H1 (cell line): Measurements from ENCODE around the gene TMEM63C. TPM values are rescaled to one million over a fixed set of nuclear protein-coding genes. Genes with fewer than 3 reads are reported as not detected.

Experiments used
- CTCF ChIA-PET: fragments of 300-600 bp; sonication (Branson Sonifier 250); formaldehyde crosslinking; loops from one replicate; lab custom pipeline; 2021; ENCODE audit not compliant: partially characterized antibody; lab: Charles Lee
- POLR2A ChIA-PET: fragments of 300-600 bp; sonication (Branson Sonifier 250); formaldehyde crosslinking; loops from one replicate; lab custom pipeline; 2021; ENCODE audit warnings: inconsistent platforms; ENCODE audit not compliant: partially characterized antibody; lab: Charles Lee
- DNase-seq, 2 experiments: peaks; one replicate each; pipeline versions ENCODE4 v3.0.0 to v3.0.0-alpha.2; 2010 to 2022; ENCODE audit warnings: low spot score in 2 of 2, low read depth in 1 of 2, mixed read lengths in 1 of 2
- FAIRE-seq: peaks from 2 replicates; lab custom pipeline; 2011; peaks lifted over from hg19 to GRCh38; lab: Jason Lieb, UNC
- H2AFZ ChIP-seq: 2 replicates; pipeline ENCODE4 v1.8.1; 2012; ENCODE audit warnings: low read length, inconsistent platforms
- H2AK5ac ChIP-seq: 2 replicates; pipeline ENCODE4 v1.6.1; 2013; ENCODE audit warnings: low read depth, low read length
- H2BK120ac ChIP-seq: replicated peaks from 2 replicates; pipeline ENCODE3; 2013; ENCODE audit warnings: low read depth, low read length, inconsistent platforms
- H2BK12ac ChIP-seq: 2 replicates; pipeline ENCODE4 v1.6.1; 2013; ENCODE audit warnings: low read depth, low read length
- H2BK15ac ChIP-seq: 2 replicates; pipeline ENCODE4 v1.6.1; 2013; ENCODE audit warnings: low read length
- H2BK20ac ChIP-seq: 2 replicates; pipeline ENCODE4 v1.6.1; 2013; ENCODE audit warnings: low read length
- H2BK5ac ChIP-seq: 2 replicates; pipeline ENCODE4 v1.6.1; 2013; ENCODE audit warnings: low read depth, low read length
- H3K14ac ChIP-seq: 2 replicates; pipeline ENCODE4 v1.6.1; 2013; ENCODE audit warnings: inconsistent platforms; ENCODE audit not compliant: insufficient read length
- H3K18ac ChIP-seq: 2 replicates; pipeline ENCODE4 v1.6.1; 2013; ENCODE audit warnings: low read length; ENCODE audit errors: extremely low read depth
- H3K23ac ChIP-seq: 2 replicates; pipeline ENCODE4 v1.6.1; 2013; ENCODE audit warnings: inconsistent platforms; ENCODE audit not compliant: insufficient read length
- H3K23me2 ChIP-seq: 2 replicates; pipeline ENCODE4 v1.6.1; 2013; ENCODE audit warnings: low read depth, low read length
- H3K27ac ChIP-seq: 2 replicates; pipeline ENCODE4 v1.6.1; 2011; ENCODE audit warnings: low read depth, low read length, inconsistent platforms
- H3K27me3 ChIP-seq, 4 experiments: replicated peaks in 1 of 4; 1 replicate in 1 of 4; 2 replicates in 3 of 4; pipeline versions ENCODE4 v1.6.1 to v1.8.1; 2011 to 2013; ENCODE audit warnings: low read length in 3 of 4, mild to moderate bottlenecking in 3 of 4, inconsistent platforms in 2 of 4, mixed read lengths in 2 of 4, moderate library complexity in 1 of 4; ENCODE audit not compliant: control insufficient read depth in 3 of 4, insufficient read depth in 3 of 4; ENCODE audit errors: extremely low read depth in 1 of 4
- H3K36me3 ChIP-seq, 4 experiments: 2 replicates each; pipeline versions ENCODE4 v1.6.1 to v1.8.1; 2011 to 2013; ENCODE audit warnings: mild to moderate bottlenecking in 4 of 4, low read length in 3 of 4, moderate library complexity in 2 of 4, control low read depth in 1 of 4, inconsistent platforms in 1 of 4; ENCODE audit not compliant: insufficient read depth in 4 of 4, control insufficient read depth in 2 of 4
- H3K4ac ChIP-seq: replicated peaks from 2 replicates; pipeline ENCODE3; 2013; ENCODE audit warnings: low read length, low read depth, mixed read lengths, inconsistent platforms; ENCODE audit not compliant: insufficient read length
- H3K4me1 ChIP-seq, 4 experiments: replicated peaks in 1 of 4; 1 replicate in 1 of 4; 2 replicates in 3 of 4; pipeline versions ENCODE4 v1.6.1 to v1.8.1; 2011 to 2013; ENCODE audit warnings: low read length in 3 of 4, inconsistent platforms in 2 of 4, mixed read lengths in 1 of 4; ENCODE audit not compliant: insufficient read depth in 4 of 4, control insufficient read depth in 3 of 4
- H3K4me2 ChIP-seq, 2 experiments: 2 replicates each; pipeline versions ENCODE4 v1.6.1 to v1.8.1; 2011 to 2013; ENCODE audit warnings: low read depth in 2 of 2, low read length in 2 of 2, control low read depth in 1 of 2, inconsistent platforms in 1 of 2, mild to moderate bottlenecking in 1 of 2; ENCODE audit not compliant: insufficient read depth in 1 of 2
- H3K4me3 ChIP-seq, 4 experiments: fragments of 200-600, 300-600 bp in 1 of 4; sonication (generic), shearing (Covaris generic), sonication (Bioruptor Twin) in 1 of 4; 2 replicates each; pipeline versions ENCODE4 v1.5.1 to v1.8.1; 2011 to 2016; ENCODE audit warnings: low read length in 4 of 4, low read depth in 3 of 4, control low read depth in 2 of 4, inconsistent platforms in 2 of 4, mild to moderate bottlenecking in 2 of 4, mixed read lengths in 1 of 4, moderate library complexity in 1 of 4; ENCODE audit not compliant: insufficient read depth in 2 of 4; ENCODE audit errors: extremely low read depth in 1 of 4
- H3K56ac ChIP-seq: replicated peaks from 2 replicates; pipeline ENCODE3; 2013; ENCODE audit warnings: low read depth, mild to moderate bottlenecking, mixed read lengths, low read length, inconsistent platforms; ENCODE audit not compliant: insufficient read length
- H3K79me1 ChIP-seq: 2 replicates; pipeline ENCODE4 v1.6.1; 2013; ENCODE audit warnings: low read depth, low read length, control low read depth
- H3K79me2 ChIP-seq, 2 experiments: 2 replicates each; pipeline versions ENCODE4 v1.6.1 to v1.8.1; 2012 to 2013; ENCODE audit warnings: low read length in 2 of 2, mild to moderate bottlenecking in 2 of 2, inconsistent platforms in 1 of 2; ENCODE audit not compliant: insufficient read depth in 2 of 2, control insufficient read depth in 1 of 2
- H3K9ac ChIP-seq, 4 experiments: replicated peaks in 1 of 4; 1 replicate in 1 of 4; 2 replicates in 3 of 4; pipeline versions ENCODE4 v1.6.1 to v1.8.1; 2011 to 2013; ENCODE audit warnings: low read depth in 3 of 4, low read length in 3 of 4, control low read depth in 2 of 4, mild to moderate bottlenecking in 2 of 4, moderate library complexity in 2 of 4, inconsistent platforms in 1 of 4; ENCODE audit errors: extremely low read depth in 1 of 4
- H3K9me3 ChIP-seq, 2 experiments: 2 replicates each; pipeline versions ENCODE4 v1.6.1 to v1.8.1; 2012 to 2013; ENCODE audit warnings: mild to moderate bottlenecking in 2 of 2, moderate library complexity in 2 of 2, control low read depth in 1 of 2, inconsistent platforms in 1 of 2, low read depth in 1 of 2, low read length in 1 of 2, mixed read lengths in 1 of 2; ENCODE audit not compliant: insufficient read depth in 2 of 2
- H4K20me1 ChIP-seq, 2 experiments: replicated peaks in 1 of 2; 2 replicates each; pipeline versions ENCODE3 to v1.8.1; 2011 to 2013; ENCODE audit warnings: inconsistent platforms in 2 of 2, low read length in 2 of 2, mild to moderate bottlenecking in 1 of 2; ENCODE audit not compliant: insufficient read depth in 2 of 2, control insufficient read depth in 1 of 2
- H4K5ac ChIP-seq: 2 replicates; pipeline ENCODE4 v1.6.1; 2013; ENCODE audit warnings: low read length, low read depth, mixed read lengths, inconsistent platforms; ENCODE audit not compliant: insufficient read length
- H4K8ac ChIP-seq: 2 replicates; pipeline ENCODE4 v1.8.0; 2013; ENCODE audit warnings: mild to moderate bottlenecking, moderate library complexity, low read length, inconsistent platforms; ENCODE audit not compliant: insufficient read depth; ENCODE audit errors: extremely low read depth
- H4K91ac ChIP-seq: replicated peaks from 2 replicates; pipeline ENCODE3; 2013; ENCODE audit warnings: low read length, mixed read lengths, inconsistent platforms; ENCODE audit not compliant: insufficient read length
- CREB1 ChIP-seq: IDR thresholded peaks from 2 replicates; pipeline ENCODE4 v1.6.1; 2012; ENCODE audit warnings: inconsistent platforms
- KDM5A ChIP-seq: fragments of 200-600 bp; IDR thresholded peaks from 2 replicates; pipeline ENCODE4 v1.7.1; 2012; ENCODE audit warnings: mild to moderate bottlenecking, low read length, inconsistent platforms, mixed read lengths
- POU5F1 ChIP-seq: IDR thresholded peaks from 2 replicates; pipeline ENCODE4 v1.6.1; 2011; ENCODE audit warnings: low read depth, mild to moderate bottlenecking, low read length, moderate library complexity
- RBBP5 ChIP-seq: IDR thresholded peaks from 2 replicates; pipeline ENCODE4 v1.7.1; 2012; ENCODE audit warnings: low read depth, mild to moderate bottlenecking, inconsistent platforms, low read length, moderate library complexity, borderline replicate concordance
- RXRA ChIP-seq: IDR thresholded peaks from 2 replicates; pipeline ENCODE4 v1.6.1; 2011; ENCODE audit warnings: low read depth, mild to moderate bottlenecking, low read length, moderate library complexity; ENCODE audit not compliant: insufficient read depth
- SIN3A ChIP-seq, 2 experiments: IDR thresholded peaks in 1 of 2; conservative IDR thresholded peaks in 1 of 2; 2 replicates each; pipeline ENCODE4 v1.6.1; 2011 to 2012; ENCODE audit warnings: low read length in 2 of 2, improper control_type of control experiment in 1 of 2, low read depth in 1 of 2, mild to moderate bottlenecking in 1 of 2
- SP2 ChIP-seq: IDR thresholded peaks from 2 replicates; pipeline ENCODE4 v1.6.1; 2012; ENCODE audit warnings: mild to moderate bottlenecking, low read length, inconsistent platforms
- TCF12 ChIP-seq: IDR thresholded peaks from 2 replicates; pipeline ENCODE4 v1.6.1; 2011; ENCODE audit warnings: low read depth, mild to moderate bottlenecking, low read length
- WGBS, 2 experiments: shearing (Covaris generic) in 1 of 2; methylation state at CpG; one replicate each; pipeline versions ENCODE4 v1.1.6 to v1.1.7; 2013 to 2015; ENCODE audit warnings: low lambda C conversion rate in 2 of 2, mixed read lengths in 2 of 2, inconsistent platforms in 1 of 2, low coverage in 1 of 2, missing lambda C conversion rate in 1 of 2; ENCODE audit not compliant: insufficient replicate concordance in 2 of 2, insufficient coverage in 1 of 2, insufficient read length in 1 of 2; ENCODE audit errors: extremely low coverage in 1 of 2, missing lambda C conversion rate in 1 of 2; 5-methylcytosine and 5-hydroxymethylcytosine counted together
- polyA plus RNA-seq, 7 experiments: library from polyadenylated mRNA; depleted of rRNA in 3 of 7; stranded (reverse) in 5 of 7; unstranded in 2 of 7; fragments of >200 nt in 5 of 7; fragments of 200-250 nt in 2 of 7; gene quantifications; 1 replicate in 5 of 7; 2 replicates in 1 of 7; 4 replicates in 1 of 7; pipeline versions ENCODE4 v1.2.1 to v1.2.3, GENCODE V29; 2011 to 2013; ENCODE audit warnings: missing spikeins in 2 of 7, mixed read lengths in 2 of 7
- total RNA-seq: library from RNA; stranded (reverse); fragmentation: NEBNext Ultra II Directional; extraction: Animal tissue kit (Norgen Biotek cat#: 25700); gene quantifications from 2 replicates; pipeline ENCODE4 v1.2.1, GENCODE V29; 2021

The TMEM63C gene
- total and polyA plus RNA-seq, 2 of the 8 experiments (the other 6 are each of a cell fraction or from before 2014, with no cell fraction given) = 3.0 to 7.6 TPM

DNA sequence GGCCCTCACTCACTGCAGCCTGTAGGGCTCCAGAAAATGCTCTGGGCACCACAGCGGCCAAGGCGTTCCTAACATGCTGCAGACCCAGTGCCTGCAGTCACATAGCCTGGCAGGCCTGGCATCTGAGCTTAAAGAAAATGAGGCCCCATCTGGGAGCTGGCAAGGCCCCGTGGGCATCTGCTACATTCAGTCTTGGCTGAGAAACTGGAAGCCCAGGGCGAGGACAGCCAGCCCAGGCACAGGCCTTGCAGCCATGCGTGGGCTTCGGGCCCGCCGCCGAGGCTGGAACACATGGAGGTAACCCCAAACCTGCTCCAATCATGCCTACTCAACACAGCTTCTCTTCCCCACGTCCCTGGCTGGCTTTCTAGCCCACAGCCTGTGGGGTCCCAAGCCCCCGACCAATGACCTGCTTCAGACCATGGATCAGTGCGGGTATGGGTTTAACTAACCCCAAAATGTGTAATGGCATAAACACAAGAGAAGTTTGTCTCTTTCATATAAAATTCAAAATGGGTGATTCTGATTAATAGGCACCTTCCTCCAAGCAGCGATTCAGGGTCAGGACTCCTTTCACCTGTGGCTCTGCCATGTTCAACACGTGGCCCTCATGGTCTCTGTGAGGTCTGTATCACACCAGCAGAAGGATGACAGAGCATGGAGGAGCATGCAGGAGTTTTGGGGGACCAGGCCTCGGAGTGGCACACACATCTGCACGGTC, 83.0 kb downstream of the TMEM63C start:
- no peaks in the 10 kb centered on the region for H3K9me3 ChIP-seq

More for the DNA sequence above, 83.0 kb downstream of the TMEM63C start:
- H3K27me3 ChIP-seq = peaks cover 0 to 15% (median 9%) of the 10 kb centered on the region in 4 experiments; a peak in 5 of 7 replicates
- WGBS, 2 experiments = 89% methylated on average over 16 of the region's 16 CpGs; no CpG with 5 or more reads in 1 of the 2 experiments
- no peak overlapping the region for H4K5ac ChIP-seq
- H3K27ac ChIP-seq = no peak overlapping the region
- no peak overlapping the region for H3K23ac ChIP-seq
- POLR2A ChIA-PET = interaction anchor here (1.5 kb wide), 1 partner anchor 10 kb away, joined by 7 read pairs; no protein-coding TSS in a partner anchor
- H3K36me3 ChIP-seq = no peaks in the 10 kb centered on the region
- H2BK120ac ChIP-seq = no peak overlapping the region
- H3K4me2 ChIP-seq = no peak overlapping the region
- no peak for FAIRE-seq
- no peak overlapping the region for H3K14ac ChIP-seq
- no peak overlapping the region for H3K18ac ChIP-seq
- TF ChIP-seq TCF12 = no peak
- TF ChIP-seq KDM5A = no peak
- no peak for TF ChIP-seq RBBP5
- no peak for TF ChIP-seq SIN3A (conservative IDR thresholded peaks at IDR 0.05 in 1 of 2, IDR thresholded peaks at IDR 0.05 in 1 of 2; ENCODE audit: low read depth in 1 of 2, low read length in 2 of 2)
- TF ChIP-seq SP2 = no peak
- TF ChIP-seq POU5F1 = no peak
- no peak for TF ChIP-seq CREB1
- TF ChIP-seq RXRA = no peak
- H2BK12ac ChIP-seq = no peak overlapping the region
- no peak overlapping the region for H3K4me3 ChIP-seq
- H2BK20ac ChIP-seq = no peak overlapping the region
- no peaks in the 10 kb centered on the region for H3K23me2 ChIP-seq
- no peak overlapping the region for H2AFZ ChIP-seq
- H4K91ac ChIP-seq = no peak overlapping the region
- CTCF ChIA-PET = interaction anchor here (0.8 to 3.8 kb wide), 10 partner anchors 9 to 144 kb away, joined by 3 to 11 read pairs (median 3); no protein-coding TSS in a partner anchor
- DNase-seq = no peak
- no peak overlapping the region for H3K56ac ChIP-seq
- no peak overlapping the region for H2AK5ac ChIP-seq
- no peak overlapping the region for H2BK5ac ChIP-seq
- H2BK15ac ChIP-seq = no peak overlapping the region
- no peaks in the 10 kb centered on the region; a peak in 1 of 7 replicates for H3K4me1 ChIP-seq
- H4K8ac ChIP-seq = no peak overlapping the region; the same call in 1 of the 2 replicates
- H3K79me1 ChIP-seq = no peaks in the 10 kb centered on the region
- H3K4ac ChIP-seq = no peak overlapping the region
- H4K20me1 ChIP-seq = no peaks in the 10 kb centered on the region
- H3K9ac ChIP-seq = no peak overlapping the region
- H3K79me2 ChIP-seq = no peaks in the 10 kb centered on the region
